Mesothelial cell of epicardium (in vitro differentiated cells): ENCODE measurements around the gene CACNA1H. TPM values are rescaled to one million over a fixed set of nuclear protein-coding genes. Genes with fewer than 3 reads are reported as not detected.

Experiments used
- DNase-seq, 2 experiments: peaks; one replicate each; pipeline ENCODE4 v3.0.0; 2021; ENCODE audit warnings: low spot score in 2 of 2; ENCODE audit not compliant: unreplicated experiment in 2 of 2
- H3K27ac Mint-ChIP-seq: 2 replicates; pipeline ENCODE4 v1.8.0; 2021; ENCODE audit warnings: mixed read lengths
- H3K27me3 Mint-ChIP-seq: 2 replicates; pipeline ENCODE4 v1.8.0; 2021; ENCODE audit warnings: low read depth, mixed read lengths
- H3K36me3 Mint-ChIP-seq: 2 replicates; pipeline ENCODE4 v1.8.0; 2021; ENCODE audit warnings: mixed read lengths
- H3K4me1 Mint-ChIP-seq: 2 replicates; pipeline ENCODE4 v1.8.0; 2021; ENCODE audit warnings: mixed read lengths
- H3K4me3 Mint-ChIP-seq: 2 replicates; pipeline ENCODE4 v1.8.0; 2021; ENCODE audit warnings: mild to moderate bottlenecking, moderate library complexity, mixed read lengths
- H3K9me3 Mint-ChIP-seq: 2 replicates; pipeline ENCODE4 v1.8.0; 2021; ENCODE audit warnings: mixed read lengths
- CTCF ChIP-seq: fragments of 200-600 bp; sonication (generic); IDR thresholded peaks from one replicate; pipeline ENCODE4 v1.5.0; 2021; ENCODE audit warnings: antibody characterized with exemption; ENCODE audit not compliant: unreplicated experiment
- total RNA-seq: library from RNA; stranded (reverse); gene quantifications from 3 replicates; pipeline ENCODE4 v1.2.1, GENCODE V29; 2021

CACNA1H gene
- total RNA-seq, 1 donor from 2014 or later: 41.8 TPM

GRCh38 chr16:1127101-1127500, 25.8 kb upstream of the CACNA1H start:
- no peaks in the 10 kb centered on the region for H3K9me3 Mint-ChIP-seq
- no peak overlapping the region for H3K4me3 Mint-ChIP-seq
- TF ChIP-seq CTCF: no peak

GRCh38 chr16:1127971-1128715, 24.8 kb upstream of the CACNA1H start:
- no peak for TF ChIP-seq CTCF
- Mint-ChIP-seq H3K4me3 (no peak overlapping the region), H3K4me1 (no peaks in the 10 kb centered on the region), H3K27me3 (no peaks in the 10 kb centered on the region), H3K36me3 (no peaks in the 10 kb centered on the region), H3K9me3 (no peaks in the 10 kb centered on the region), H3K27ac (no peak overlapping the region)
- no peak for DNase-seq

More at GRCh38 chr16:1127101-1127500, 25.8 kb upstream of the CACNA1H start:
- DNase-seq: no peak
- H3K27ac Mint-ChIP-seq: no peak overlapping the region
- no peaks in the 10 kb centered on the region for H3K4me1 Mint-ChIP-seq
- H3K36me3 Mint-ChIP-seq: no peaks in the 10 kb centered on the region
- no peaks in the 10 kb centered on the region for H3K27me3 Mint-ChIP-seq

- no peak overlapping the region for H3K27ac Mint-ChIP-seq
- H3K9me3 Mint-ChIP-seq: no peaks in the 10 kb centered on the region
- H3K27me3 Mint-ChIP-seq: no peaks in the 10 kb centered on the region
- no peaks in the 10 kb centered on the region for H3K36me3 Mint-ChIP-seq
- DNase-seq: no peak
- TF ChIP-seq CTCF: no peak
- H3K4me3 Mint-ChIP-seq: no peak overlapping the region
- no peaks in the 10 kb centered on the region for H3K4me1 Mint-ChIP-seq
Measured at GRCh38 chr16:1129106-1129960, 23.6 kb upstream of the CACNA1H start.

GRCh38 chr16:1130382-1130781, 22.5 kb upstream of the CACNA1H start:
- DNase-seq: no peak
- TF ChIP-seq CTCF: no peak
- H3K27ac Mint-ChIP-seq: no peak overlapping the region
- H3K9me3 Mint-ChIP-seq: no peaks in the 10 kb centered on the region
- no peaks in the 10 kb centered on the region for H3K36me3 Mint-ChIP-seq
- no peaks in the 10 kb centered on the region for H3K27me3 Mint-ChIP-seq
- no peaks in the 10 kb centered on the region for H3K4me1 Mint-ChIP-seq
- no peak overlapping the region for H3K4me3 Mint-ChIP-seq

- no peak for TF ChIP-seq CTCF
- Mint-ChIP-seq H3K27me3 (peaks cover 2% of the 10 kb centered on the region), H3K9me3 (no peaks in the 10 kb centered on the region), H3K4me1 (no peaks in the 10 kb centered on the region), H3K4me3 (no peak overlapping the region), H3K27ac (no peak overlapping the region), H3K36me3 (no peaks in the 10 kb centered on the region)
- no peak for DNase-seq
Measured at GRCh38 chr16:1131378-1131994, 21.4 kb upstream of the CACNA1H start.
